H1 (cell line): Measurements from ENCODE around the gene CRIP1. TPM values are rescaled to one million over a fixed set of nuclear protein-coding genes. Genes with fewer than 3 reads are reported as not detected.

Experiments
- CTCF ChIA-PET: fragments of 300-600 bp; sonication (Branson Sonifier 250); formaldehyde crosslinking; loops from one replicate; lab custom pipeline; 2021; ENCODE audit not compliant: partially characterized antibody; lab: Charles Lee
- POLR2A ChIA-PET: fragments of 300-600 bp; sonication (Branson Sonifier 250); formaldehyde crosslinking; loops from one replicate; lab custom pipeline; 2021; ENCODE audit warnings: inconsistent platforms; ENCODE audit not compliant: partially characterized antibody; lab: Charles Lee
- DNase-seq, 2 experiments: peaks; one replicate each; pipeline versions ENCODE4 v3.0.0 to v3.0.0-alpha.2; 2010 to 2022; ENCODE audit warnings: low spot score in 2 of 2, low read depth in 1 of 2, mixed read lengths in 1 of 2
- FAIRE-seq: peaks from 2 replicates; lab custom pipeline; 2011; peaks lifted over from hg19 to GRCh38; lab: Jason Lieb, UNC
- H2AFZ ChIP-seq: 2 replicates; pipeline ENCODE4 v1.8.1; 2012; ENCODE audit warnings: low read length, inconsistent platforms
- H2AK5ac ChIP-seq: 2 replicates; pipeline ENCODE4 v1.6.1; 2013; ENCODE audit warnings: low read depth, low read length
- H2BK120ac ChIP-seq: replicated peaks from 2 replicates; pipeline ENCODE3; 2013; ENCODE audit warnings: low read depth, low read length, inconsistent platforms
- H2BK12ac ChIP-seq: 2 replicates; pipeline ENCODE4 v1.6.1; 2013; ENCODE audit warnings: low read depth, low read length
- H2BK15ac ChIP-seq: 2 replicates; pipeline ENCODE4 v1.6.1; 2013; ENCODE audit warnings: low read length
- H2BK20ac ChIP-seq: 2 replicates; pipeline ENCODE4 v1.6.1; 2013; ENCODE audit warnings: low read length
- H2BK5ac ChIP-seq: 2 replicates; pipeline ENCODE4 v1.6.1; 2013; ENCODE audit warnings: low read depth, low read length
- H3K14ac ChIP-seq: 2 replicates; pipeline ENCODE4 v1.6.1; 2013; ENCODE audit warnings: inconsistent platforms; ENCODE audit not compliant: insufficient read length
- H3K18ac ChIP-seq: 2 replicates; pipeline ENCODE4 v1.6.1; 2013; ENCODE audit warnings: low read length; ENCODE audit errors: extremely low read depth
- H3K23ac ChIP-seq: 2 replicates; pipeline ENCODE4 v1.6.1; 2013; ENCODE audit warnings: inconsistent platforms; ENCODE audit not compliant: insufficient read length
- H3K23me2 ChIP-seq: 2 replicates; pipeline ENCODE4 v1.6.1; 2013; ENCODE audit warnings: low read depth, low read length
- H3K27ac ChIP-seq: 2 replicates; pipeline ENCODE4 v1.6.1; 2011; ENCODE audit warnings: low read depth, low read length, inconsistent platforms
- H3K27me3 ChIP-seq, 4 experiments: replicated peaks in 1 of 4; 1 replicate in 1 of 4; 2 replicates in 3 of 4; pipeline versions ENCODE4 v1.6.1 to v1.8.1; 2011 to 2013; ENCODE audit warnings: low read length in 3 of 4, mild to moderate bottlenecking in 3 of 4, inconsistent platforms in 2 of 4, mixed read lengths in 2 of 4, moderate library complexity in 1 of 4; ENCODE audit not compliant: control insufficient read depth in 3 of 4, insufficient read depth in 3 of 4; ENCODE audit errors: extremely low read depth in 1 of 4
- H3K36me3 ChIP-seq, 4 experiments: 2 replicates each; pipeline versions ENCODE4 v1.6.1 to v1.8.1; 2011 to 2013; ENCODE audit warnings: mild to moderate bottlenecking in 4 of 4, low read length in 3 of 4, moderate library complexity in 2 of 4, control low read depth in 1 of 4, inconsistent platforms in 1 of 4; ENCODE audit not compliant: insufficient read depth in 4 of 4, control insufficient read depth in 2 of 4
- H3K4ac ChIP-seq: replicated peaks from 2 replicates; pipeline ENCODE3; 2013; ENCODE audit warnings: low read length, low read depth, mixed read lengths, inconsistent platforms; ENCODE audit not compliant: insufficient read length
- H3K4me1 ChIP-seq, 4 experiments: replicated peaks in 1 of 4; 1 replicate in 1 of 4; 2 replicates in 3 of 4; pipeline versions ENCODE4 v1.6.1 to v1.8.1; 2011 to 2013; ENCODE audit warnings: low read length in 3 of 4, inconsistent platforms in 2 of 4, mixed read lengths in 1 of 4; ENCODE audit not compliant: insufficient read depth in 4 of 4, control insufficient read depth in 3 of 4
- H3K4me2 ChIP-seq, 2 experiments: 2 replicates each; pipeline versions ENCODE4 v1.6.1 to v1.8.1; 2011 to 2013; ENCODE audit warnings: low read depth in 2 of 2, low read length in 2 of 2, control low read depth in 1 of 2, inconsistent platforms in 1 of 2, mild to moderate bottlenecking in 1 of 2; ENCODE audit not compliant: insufficient read depth in 1 of 2
- H3K4me3 ChIP-seq, 4 experiments: fragments of 200-600, 300-600 bp in 1 of 4; sonication (generic), shearing (Covaris generic), sonication (Bioruptor Twin) in 1 of 4; 2 replicates each; pipeline versions ENCODE4 v1.5.1 to v1.8.1; 2011 to 2016; ENCODE audit warnings: low read length in 4 of 4, low read depth in 3 of 4, control low read depth in 2 of 4, inconsistent platforms in 2 of 4, mild to moderate bottlenecking in 2 of 4, mixed read lengths in 1 of 4, moderate library complexity in 1 of 4; ENCODE audit not compliant: insufficient read depth in 2 of 4; ENCODE audit errors: extremely low read depth in 1 of 4
- H3K56ac ChIP-seq: replicated peaks from 2 replicates; pipeline ENCODE3; 2013; ENCODE audit warnings: low read depth, mild to moderate bottlenecking, mixed read lengths, low read length, inconsistent platforms; ENCODE audit not compliant: insufficient read length
- H3K79me1 ChIP-seq: 2 replicates; pipeline ENCODE4 v1.6.1; 2013; ENCODE audit warnings: low read depth, low read length, control low read depth
- H3K79me2 ChIP-seq, 2 experiments: 2 replicates each; pipeline versions ENCODE4 v1.6.1 to v1.8.1; 2012 to 2013; ENCODE audit warnings: low read length in 2 of 2, mild to moderate bottlenecking in 2 of 2, inconsistent platforms in 1 of 2; ENCODE audit not compliant: insufficient read depth in 2 of 2, control insufficient read depth in 1 of 2
- H3K9ac ChIP-seq, 4 experiments: replicated peaks in 1 of 4; 1 replicate in 1 of 4; 2 replicates in 3 of 4; pipeline versions ENCODE4 v1.6.1 to v1.8.1; 2011 to 2013; ENCODE audit warnings: low read depth in 3 of 4, low read length in 3 of 4, control low read depth in 2 of 4, mild to moderate bottlenecking in 2 of 4, moderate library complexity in 2 of 4, inconsistent platforms in 1 of 4; ENCODE audit errors: extremely low read depth in 1 of 4
- H3K9me3 ChIP-seq, 2 experiments: 2 replicates each; pipeline versions ENCODE4 v1.6.1 to v1.8.1; 2012 to 2013; ENCODE audit warnings: mild to moderate bottlenecking in 2 of 2, moderate library complexity in 2 of 2, control low read depth in 1 of 2, inconsistent platforms in 1 of 2, low read depth in 1 of 2, low read length in 1 of 2, mixed read lengths in 1 of 2; ENCODE audit not compliant: insufficient read depth in 2 of 2
- H4K20me1 ChIP-seq, 2 experiments: replicated peaks in 1 of 2; 2 replicates each; pipeline versions ENCODE3 to v1.8.1; 2011 to 2013; ENCODE audit warnings: inconsistent platforms in 2 of 2, low read length in 2 of 2, mild to moderate bottlenecking in 1 of 2; ENCODE audit not compliant: insufficient read depth in 2 of 2, control insufficient read depth in 1 of 2
- H4K5ac ChIP-seq: 2 replicates; pipeline ENCODE4 v1.6.1; 2013; ENCODE audit warnings: low read length, low read depth, mixed read lengths, inconsistent platforms; ENCODE audit not compliant: insufficient read length
- H4K8ac ChIP-seq: 2 replicates; pipeline ENCODE4 v1.8.0; 2013; ENCODE audit warnings: mild to moderate bottlenecking, moderate library complexity, low read length, inconsistent platforms; ENCODE audit not compliant: insufficient read depth; ENCODE audit errors: extremely low read depth
- H4K91ac ChIP-seq: replicated peaks from 2 replicates; pipeline ENCODE3; 2013; ENCODE audit warnings: low read length, mixed read lengths, inconsistent platforms; ENCODE audit not compliant: insufficient read length
- EZH2 ChIP-seq: fragments of 200-600 bp; sonication (generic); IDR thresholded peaks from 2 replicates; pipeline ENCODE4 v1.7.1; 2012; ENCODE audit warnings: low read depth, mild to moderate bottlenecking, moderate library complexity, low read length, inconsistent platforms; ENCODE audit not compliant: severe bottlenecking
- SUZ12 ChIP-seq: fragments of 200-600 bp; sonication (generic); IDR thresholded peaks from 2 replicates; pipeline ENCODE4 v1.6.1; 2012; ENCODE audit warnings: mild to moderate bottlenecking, inconsistent platforms, low read length, moderate library complexity, mixed read lengths
- TCF12 ChIP-seq: IDR thresholded peaks from 2 replicates; pipeline ENCODE4 v1.6.1; 2011; ENCODE audit warnings: low read depth, mild to moderate bottlenecking, low read length
- WGBS, 2 experiments: shearing (Covaris generic) in 1 of 2; methylation state at CpG; one replicate each; pipeline versions ENCODE4 v1.1.6 to v1.1.7; 2013 to 2015; ENCODE audit warnings: low lambda C conversion rate in 2 of 2, mixed read lengths in 2 of 2, inconsistent platforms in 1 of 2, low coverage in 1 of 2, missing lambda C conversion rate in 1 of 2; ENCODE audit not compliant: insufficient replicate concordance in 2 of 2, insufficient coverage in 1 of 2, insufficient read length in 1 of 2; ENCODE audit errors: extremely low coverage in 1 of 2, missing lambda C conversion rate in 1 of 2; 5-methylcytosine and 5-hydroxymethylcytosine counted together
- polyA plus RNA-seq, 7 experiments: library from polyadenylated mRNA; depleted of rRNA in 3 of 7; stranded (reverse) in 5 of 7; unstranded in 2 of 7; fragments of >200 nt in 5 of 7; fragments of 200-250 nt in 2 of 7; gene quantifications; 1 replicate in 5 of 7; 2 replicates in 1 of 7; 4 replicates in 1 of 7; pipeline versions ENCODE4 v1.2.1 to v1.2.3, GENCODE V29; 2011 to 2013; ENCODE audit warnings: missing spikeins in 2 of 7, mixed read lengths in 2 of 7
- total RNA-seq: library from RNA; stranded (reverse); fragmentation: NEBNext Ultra II Directional; extraction: Animal tissue kit (Norgen Biotek cat#: 25700); gene quantifications from 2 replicates; pipeline ENCODE4 v1.2.1, GENCODE V29; 2021
- TF ChIP-seq, protein P1 (sequence below): IDR thresholded peaks from 2 replicates; pipeline ENCODE4 v1.6.1; 2012; ENCODE audit warnings: inconsistent platforms

The CRIP1 gene
- total and polyA plus RNA-seq, 2 of the 8 experiments (the other 6 are each of a cell fraction or from before 2014, with no cell fraction given): 1.2 to 2.2 TPM

DNA sequence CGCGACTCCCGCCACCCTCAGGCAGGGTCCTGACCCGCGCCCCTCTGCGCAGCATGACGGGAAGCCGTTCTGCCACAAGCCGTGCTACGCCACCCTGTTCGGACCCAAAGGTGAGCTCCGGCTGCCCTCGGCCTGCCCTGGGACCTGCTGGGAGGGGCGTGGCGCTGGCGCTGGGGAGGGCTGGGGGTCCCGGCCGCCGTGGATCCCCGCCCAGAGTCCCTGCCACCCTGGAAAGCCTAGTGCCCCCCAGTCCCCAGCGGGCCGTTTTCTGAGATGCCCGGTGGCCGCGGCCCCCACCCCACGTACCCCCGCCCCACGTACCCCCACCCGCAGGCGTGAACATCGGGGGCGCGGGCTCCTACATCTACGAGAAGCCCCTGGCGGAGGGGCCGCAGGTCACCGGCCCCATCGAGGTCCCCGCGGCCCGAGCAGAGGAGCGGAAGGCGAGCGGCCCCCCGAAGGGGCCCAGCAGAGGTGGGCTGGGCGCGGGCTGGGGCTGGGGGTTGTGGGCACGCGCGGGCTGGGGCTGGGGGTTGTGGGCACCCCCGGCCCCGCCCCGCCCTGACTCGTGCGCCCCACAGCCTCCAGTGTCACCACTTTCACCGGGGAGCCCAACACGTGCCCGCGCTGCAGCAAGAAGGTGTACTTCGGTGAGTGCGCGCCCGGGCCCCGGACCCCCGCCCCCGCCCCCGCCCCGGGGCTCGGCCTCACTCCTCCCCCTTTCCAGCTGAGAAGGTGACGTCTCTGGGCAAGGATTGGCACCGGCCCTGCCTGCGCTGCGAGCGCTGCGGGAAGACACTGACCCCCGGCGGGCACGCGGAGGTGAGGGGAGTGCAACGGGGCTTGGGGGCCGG lies 8.1 kb upstream of the CRIP1 start:
- TF ChIP-seq, protein P1, sequence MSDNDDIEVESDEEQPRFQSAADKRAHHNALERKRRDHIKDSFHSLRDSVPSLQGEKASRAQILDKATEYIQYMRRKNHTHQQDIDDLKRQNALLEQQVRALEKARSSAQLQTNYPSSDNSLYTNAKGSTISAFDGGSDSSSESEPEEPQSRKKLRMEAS: peak; percentile 61
- TF ChIP-seq TCF12: no peak
- peak; percentile 49 for TF ChIP-seq SUZ12
- peak; percentile 71 for TF ChIP-seq EZH2
- Histone ChIP-seq H2AK5ac (no peak overlapping the region), H2BK5ac (no peak overlapping the region), H3K23me2 (peaks cover 15% of the 10 kb centered on the region; the same call in 1 of the 2 replicates), H2AFZ (no peak overlapping the region), H2BK15ac (no peak overlapping the region), H2BK20ac (no peak overlapping the region), H3K4me2 (peak overlapping the region; percentile 58 to 72; a peak in 3 of 4 replicates), H3K4ac (no peak overlapping the region), H3K4me1 (peaks cover 0 to 50% (median 32%) of the 10 kb centered on the region in 4 experiments; a peak in 6 of 7 replicates), H3K27me3 (peaks cover 54 to 89% (median 76%) of the 10 kb centered on the region in 4 experiments), H4K5ac (no peak overlapping the region), H3K9me3 (no peaks in the 10 kb centered on the region), H2BK12ac (no peak overlapping the region), H4K20me1 (peaks cover 4 to 10% of the 10 kb centered on the region in 2 experiments), H3K79me1 (no peaks in the 10 kb centered on the region), H2BK120ac (no peak overlapping the region), H4K8ac (no peak overlapping the region), H3K14ac (no peak overlapping the region), H4K91ac (no peak overlapping the region), H3K36me3 (peaks cover 0 to 3% (median 0%) of the 10 kb centered on the region in 4 experiments; a peak in 1 of 8 replicates), H3K27ac (no peak overlapping the region), H3K23ac (no peak overlapping the region), H3K18ac (no peak overlapping the region), H3K79me2 (no peaks in the 10 kb centered on the region), H3K56ac (no peak overlapping the region), H3K4me3 (peak overlapping the region in 1 of 4 experiments; percentile 53; a peak in 2 of 8 replicates), H3K9ac (no peak overlapping the region)
- CTCF ChIA-PET: interaction anchor here (0.5 to 1.7 kb wide), 5 partner anchors 11 to 102 kb away, joined by 3 to 6 read pairs (median 3); no protein-coding TSS in a partner anchor
- DNase-seq (no peak), FAIRE-seq (no peak)
- 11% methylated on average over 15 of the region's 81 CpGs; no CpG with 5 or more reads in 1 of the 2 experiments for WGBS, 2 experiments
- POLR2A ChIA-PET: no interaction called here
